SK-N-SH treated with all-trans-retinoic acid at 6 μM for 48 hours (cell line): ENCODE results near the gene OR2AT4.

Experiments
- ARNTL ChIP-seq: fragments of 450-650 bp; formaldehyde crosslinking; IDR thresholded peaks from 2 replicates; pipeline ENCODE4 v1.5.0; 2020; ENCODE audit warnings: low read depth, mild to moderate bottlenecking, moderate library complexity, borderline replicate concordance
- CSDC2 ChIP-seq: fragments of 250-450 bp; sonication (Bioruptor Pico); IDR thresholded peaks from 2 replicates; pipeline ENCODE4 v1.5.0; 2020; ENCODE audit warnings: mild to moderate bottlenecking, moderate library complexity
- ZC3H10 ChIP-seq: fragments of 250-450 bp; sonication (Bioruptor Pico); IDR thresholded peaks from 2 replicates; pipeline ENCODE4 v1.5.1; 2021; ENCODE audit warnings: mild to moderate bottlenecking, moderate library complexity
- ZNF70 ChIP-seq: fragments of 450-650 bp; formaldehyde crosslinking; IDR thresholded peaks from 2 replicates; pipeline ENCODE4 v1.5.0; 2020; ENCODE audit warnings: mild to moderate bottlenecking, moderate library complexity
- TF ChIP-seq, protein P1 (sequence below): fragments of 250-450 bp; sonication (Bioruptor Pico); IDR thresholded peaks from 2 replicates; pipeline ENCODE4 v1.5.1; 2020; ENCODE audit warnings: low read depth, mild to moderate bottlenecking, moderate library complexity

DNA sequence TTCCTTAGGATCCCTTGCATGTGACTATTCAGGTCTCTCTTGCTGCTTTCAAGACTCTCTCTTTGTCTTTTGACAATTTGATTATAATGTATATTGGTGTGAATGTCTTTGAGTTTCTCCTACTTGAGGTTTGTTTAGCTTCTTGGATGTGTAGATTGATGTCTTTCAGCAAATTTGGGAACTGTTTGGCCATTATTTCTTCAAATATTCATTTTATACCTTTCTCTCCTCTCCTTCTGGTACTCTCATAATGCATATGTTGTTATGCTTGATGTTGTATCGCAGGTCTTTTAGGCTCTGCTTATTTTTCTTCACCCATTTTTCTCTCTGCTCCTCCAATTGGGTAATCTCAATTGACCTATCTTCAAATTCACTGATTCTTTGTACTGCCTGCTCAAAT lies 44.2 kb downstream of the OR2AT4 start:
- TF ChIP-seq ZNF70 (CRISPR knock-in tag) (no peak), ARNTL (CRISPR knock-in tag) (no peak), ZC3H10 (CRISPR knock-in tag) (no peak), CSDC2 (CRISPR knock-in tag) (no peak)
- TF ChIP-seq, protein P1, sequence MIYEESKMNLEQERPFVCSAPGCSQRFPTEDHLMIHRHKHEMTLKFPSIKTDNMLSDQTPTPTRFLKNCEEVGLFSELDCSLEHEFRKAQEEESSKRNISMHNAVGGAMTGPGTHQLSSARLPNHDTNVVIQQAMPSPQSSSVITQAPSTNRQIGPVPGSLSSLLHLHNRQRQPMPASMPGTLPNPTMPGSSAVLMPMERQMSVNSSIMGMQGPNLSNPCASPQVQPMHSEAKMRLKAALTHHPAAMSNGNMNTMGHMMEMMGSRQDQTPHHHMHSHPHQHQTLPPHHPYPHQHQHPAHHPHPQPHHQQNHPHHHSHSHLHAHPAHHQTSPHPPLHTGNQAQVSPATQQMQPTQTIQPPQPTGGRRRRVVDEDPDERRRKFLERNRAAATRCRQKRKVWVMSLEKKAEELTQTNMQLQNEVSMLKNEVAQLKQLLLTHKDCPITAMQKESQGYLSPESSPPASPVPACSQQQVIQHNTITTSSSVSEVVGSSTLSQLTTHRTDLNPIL (CRISPR knock-in tag), result no peak
